SIG-M5 (cell line): Measurements from ENCODE around the gene FAM177B.
"Not testable (repeated sequence)": the region's sequence is repeated elsewhere in the genome, so short reads cannot be mapped to it uniquely, and the experiment has no call there.

Experiments
- DNase-seq: peaks from one replicate; lab custom pipeline; 2025; lab: John Stamatoyannopoulos, UW

Gene FAM177B

DNA sequence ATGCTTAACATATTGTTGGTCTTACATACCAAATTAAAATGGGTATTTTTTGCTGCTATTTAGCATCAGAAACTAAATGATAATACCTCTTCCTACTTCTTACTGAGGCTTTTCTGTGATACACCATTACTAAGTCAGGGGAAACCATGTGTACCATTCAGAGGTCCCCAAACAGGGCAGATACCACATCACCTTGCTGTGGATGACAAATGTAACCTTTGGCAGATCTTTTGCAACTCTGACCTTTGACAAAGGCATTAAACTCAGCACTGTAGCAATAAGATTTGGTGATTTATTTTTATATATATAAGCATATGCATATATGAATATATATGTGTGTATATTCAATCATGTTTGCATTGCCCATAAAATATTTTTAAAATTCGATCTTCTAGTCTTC is 2.9 kb downstream of the FAM177B start:
- no peak for DNase-seq

DNA sequence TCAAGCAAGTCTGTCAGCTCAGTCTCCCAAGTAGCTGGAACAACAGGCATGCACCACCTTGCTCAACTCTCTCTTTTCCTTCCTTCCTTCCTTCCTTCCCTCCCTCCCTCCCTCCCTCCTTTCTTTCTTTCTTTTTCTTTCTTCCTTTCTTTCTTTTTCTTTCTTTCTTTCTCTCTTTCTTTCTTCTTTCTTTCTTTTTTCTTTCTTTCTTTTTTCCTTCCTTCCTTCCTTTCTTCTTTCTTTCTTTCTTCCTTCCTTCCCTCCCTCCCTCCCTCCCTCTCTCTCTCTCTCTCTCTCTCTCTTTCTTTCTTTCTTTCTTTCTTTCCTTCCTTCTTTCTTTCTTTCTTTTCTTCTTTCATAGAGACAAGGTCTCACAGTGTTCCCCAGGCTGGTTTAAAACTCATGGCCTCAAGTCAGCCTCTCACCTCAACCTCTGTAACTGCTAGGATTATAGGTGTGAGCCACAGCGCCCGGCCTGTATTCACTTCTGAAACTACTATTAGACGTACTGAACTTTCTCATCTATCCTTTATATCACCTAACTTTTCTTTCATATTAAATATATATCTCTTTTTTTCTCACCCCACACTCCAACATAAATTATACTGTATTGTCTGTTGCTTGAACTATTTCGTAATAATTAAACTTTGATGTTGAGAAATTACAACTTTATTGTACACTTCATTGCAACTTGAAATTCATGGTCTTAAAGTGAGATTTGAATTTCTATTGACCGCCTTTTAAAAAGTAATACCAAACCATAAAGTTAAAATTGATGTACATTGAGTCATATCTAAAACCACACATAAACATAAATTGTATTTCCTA is 4.8 kb downstream of the FAM177B start:
- DNase-seq = not testable (repeated sequence)

- DNase-seq = no peak
Observed at GRCh38 chr1:222749927-222750326, 12.9 kb downstream of the FAM177B start.

- no peak for DNase-seq
Observed at GRCh38 chr1:222750651-222751050, 13.6 kb downstream of the FAM177B start.

- DNase-seq = no peak
Observed at GRCh38 chr1:222751255-222751654, 14.3 kb downstream of the FAM177B start.

- DNase-seq = no peak
Observed at GRCh38 chr1:222754366-222755139, 17.6 kb downstream of the FAM177B start.

DNA sequence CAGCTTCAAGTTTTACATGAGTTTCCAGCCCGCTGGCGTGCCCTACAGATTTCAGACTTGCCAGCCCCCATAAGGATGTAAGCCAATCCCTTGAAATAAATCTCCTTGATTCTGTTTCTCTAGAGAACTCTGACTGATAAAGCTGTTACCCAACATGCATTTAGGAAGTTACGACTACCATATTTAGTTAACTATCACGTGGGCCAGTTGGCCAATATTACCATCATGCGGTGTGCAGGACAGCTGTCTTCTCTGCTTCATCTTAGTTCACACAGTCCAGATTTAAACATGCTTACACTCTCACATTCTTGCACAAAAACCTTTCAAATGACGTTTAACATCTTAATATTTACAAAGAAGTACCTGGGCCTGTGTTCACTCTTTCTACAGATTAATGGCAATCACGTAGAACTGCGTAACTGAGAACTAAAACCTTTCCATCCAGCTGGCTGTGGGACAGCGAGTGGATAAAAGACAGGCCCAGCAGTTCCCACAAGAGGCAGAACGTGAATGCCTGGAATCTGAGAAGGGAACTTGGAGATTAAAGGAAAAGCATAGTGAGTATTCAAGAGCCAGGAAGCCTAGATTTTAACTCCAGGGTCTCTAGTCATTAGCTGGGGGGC is 20.8 kb downstream of the FAM177B start:
- DNase-seq = no peak

GRCh38 chr1:222759451-222760035 is 22.5 kb downstream of the FAM177B start:
- DNase-seq = no peak

GRCh38 chr1:222761083-222761482 is 24.1 kb downstream of the FAM177B start:
- no peak for DNase-seq

DNA sequence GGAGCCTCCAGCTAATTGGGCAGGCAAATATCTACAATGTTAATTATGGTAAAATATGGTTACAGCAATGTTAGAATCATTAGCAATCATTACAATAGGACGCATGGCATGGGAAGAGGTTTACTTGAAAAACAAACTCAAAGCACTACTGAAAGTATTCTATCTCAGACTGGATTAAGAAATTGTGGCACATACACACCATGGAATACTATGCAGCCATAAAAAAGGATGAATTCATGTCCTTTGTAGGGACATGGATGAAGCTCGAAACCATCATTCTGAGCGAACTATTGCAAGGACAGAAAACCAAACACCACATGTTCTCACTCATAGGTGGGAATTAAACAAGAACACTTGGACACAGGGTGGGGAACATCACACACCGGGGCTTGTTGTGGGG is 25.2 kb downstream of the FAM177B start:
- not testable (repeated sequence) for DNase-seq

DNA sequence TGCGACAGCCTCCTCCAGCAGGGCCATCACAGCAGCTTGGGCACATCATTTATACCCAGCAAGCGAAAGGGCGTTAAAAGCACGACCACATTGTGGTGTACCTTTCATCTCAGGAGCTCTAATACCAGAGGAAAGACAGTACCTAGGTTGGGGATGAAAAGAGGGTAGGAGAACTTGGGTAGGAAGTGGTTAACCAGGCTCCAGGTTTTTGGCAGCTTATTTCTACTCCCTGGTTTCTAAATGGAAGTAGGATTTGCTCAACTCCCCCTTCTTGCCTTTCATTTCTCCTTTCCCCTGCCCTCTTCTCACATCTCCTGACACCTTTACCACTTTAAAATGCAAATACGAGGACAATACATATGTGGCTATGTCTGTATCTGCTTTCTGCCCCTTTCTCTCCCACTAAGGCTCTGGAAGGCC is 30.2 kb downstream of the FAM177B start:
- no peak for DNase-seq

DNA sequence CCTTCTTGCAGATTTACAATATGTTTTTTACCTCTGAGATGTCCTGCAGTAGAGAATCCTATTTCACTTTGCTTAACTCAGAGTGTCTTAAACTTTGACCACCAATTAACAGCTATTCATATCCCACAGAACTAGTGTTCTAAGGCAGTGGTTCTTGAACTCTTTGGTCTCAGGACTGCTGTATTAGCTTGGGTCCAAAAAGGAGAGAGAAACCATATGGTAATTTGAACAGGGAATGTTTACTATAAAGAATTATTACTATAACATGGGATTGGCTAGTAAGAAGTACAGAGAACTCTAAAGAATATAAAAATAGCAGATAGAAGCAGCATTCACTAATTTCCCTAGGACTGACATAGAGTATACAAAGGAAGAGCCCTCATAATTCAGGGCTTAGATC is 31.6 kb downstream of the FAM177B start:
- no peak for DNase-seq

DNA sequence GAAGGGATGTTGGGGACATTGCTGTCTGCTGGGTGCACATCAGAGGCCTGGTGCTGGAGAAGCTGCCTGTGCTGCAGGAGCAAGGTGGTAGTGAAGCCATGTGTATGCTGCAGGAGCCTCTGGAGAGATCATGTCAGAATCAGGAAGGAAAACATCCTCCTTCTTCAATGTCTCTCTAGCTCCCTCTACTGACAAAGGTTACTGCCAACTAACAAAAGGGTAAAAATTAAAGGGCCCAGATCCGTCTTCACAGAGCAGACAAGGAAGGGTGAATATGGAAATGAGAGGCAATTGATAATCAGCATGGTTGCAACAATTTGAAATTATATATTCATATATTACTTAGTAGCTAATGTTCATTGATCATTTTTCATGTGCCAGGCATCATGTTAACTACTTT is 32.2 kb downstream of the FAM177B start:
- DNase-seq = no peak

- no peak for DNase-seq
Observed at GRCh38 chr1:222769971-222770620, 33.1 kb downstream of the FAM177B start.

DNA sequence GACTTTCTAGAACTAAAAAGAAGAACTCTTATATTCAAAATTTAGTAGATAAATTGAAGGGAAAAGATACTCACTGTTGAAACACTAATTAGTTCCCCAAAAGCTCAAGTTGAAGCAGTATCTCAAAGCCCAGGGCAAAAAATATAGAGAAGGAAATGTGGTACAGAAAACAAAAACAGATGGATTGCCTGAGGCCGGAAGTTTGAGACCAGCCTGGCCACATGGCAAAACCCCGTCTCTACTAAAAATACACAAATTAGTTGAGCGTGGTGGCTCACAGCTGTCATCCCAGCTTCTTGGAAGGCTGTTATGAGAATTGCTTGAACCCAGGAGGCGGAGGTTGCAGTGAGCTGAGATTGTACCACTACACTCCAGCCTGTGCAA is 36.0 kb downstream of the FAM177B start:
- no peak for DNase-seq

DNA sequence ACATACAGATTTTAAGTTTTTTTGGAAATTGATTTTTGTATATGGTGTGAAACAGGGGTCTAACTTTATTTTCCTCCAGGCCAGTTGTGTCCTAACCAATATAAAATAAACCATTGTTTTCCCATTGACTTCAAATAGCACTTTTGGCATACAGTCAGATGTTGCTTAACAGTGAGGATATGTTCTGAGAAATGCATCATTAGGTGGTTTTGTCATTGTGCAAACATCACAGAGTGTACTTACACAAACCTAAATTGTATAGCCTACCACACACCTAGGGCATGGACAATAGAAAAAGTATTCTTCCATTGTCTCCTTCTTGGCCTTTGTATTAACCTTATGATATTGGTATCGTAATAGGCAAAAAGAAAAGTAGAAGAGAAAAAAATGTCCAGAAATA is 40.5 kb downstream of the FAM177B start:
- no peak for DNase-seq

DNA sequence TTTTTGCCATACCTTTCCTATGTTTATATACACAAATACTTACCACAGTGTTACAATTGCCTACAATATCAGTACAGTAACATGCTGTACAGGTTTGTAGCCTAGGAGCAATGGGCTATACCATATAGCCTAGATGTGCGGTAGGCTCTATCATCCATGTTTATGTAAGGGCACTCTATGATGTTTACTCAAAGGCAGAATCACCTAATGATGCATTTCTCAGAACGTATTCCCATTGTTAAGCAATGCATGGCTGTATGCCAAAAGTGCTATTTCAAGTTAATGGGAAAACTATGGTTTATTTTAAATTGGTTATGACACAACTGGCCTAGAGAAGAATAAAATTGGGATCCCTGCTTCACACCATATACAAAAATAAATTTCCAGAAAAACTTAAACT is 41.0 kb downstream of the FAM177B start:
- DNase-seq = no peak

DNA sequence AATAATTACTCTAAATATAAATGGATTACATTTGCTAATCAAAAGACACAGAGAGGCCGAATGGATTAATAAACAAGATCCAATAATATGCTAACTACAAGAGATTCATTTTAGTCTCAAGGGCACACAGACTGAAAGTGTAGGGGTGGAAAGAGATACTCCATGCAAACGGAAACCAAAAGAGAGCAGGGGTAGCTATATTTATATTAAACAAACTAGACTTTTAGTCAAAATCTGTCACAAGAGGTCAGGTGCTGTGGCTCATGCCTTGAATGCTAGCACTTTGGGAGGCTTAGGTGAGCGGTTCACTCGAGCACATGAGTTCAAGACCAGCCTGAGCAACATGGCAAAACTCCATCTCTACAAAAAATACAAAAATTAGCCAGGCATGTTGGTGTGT is 44.2 kb downstream of the FAM177B start:
- DNase-seq = no peak

- DNase-seq = no peak
Observed at GRCh38 chr1:222783051-222783450, 46.0 kb downstream of the FAM177B start.

DNA sequence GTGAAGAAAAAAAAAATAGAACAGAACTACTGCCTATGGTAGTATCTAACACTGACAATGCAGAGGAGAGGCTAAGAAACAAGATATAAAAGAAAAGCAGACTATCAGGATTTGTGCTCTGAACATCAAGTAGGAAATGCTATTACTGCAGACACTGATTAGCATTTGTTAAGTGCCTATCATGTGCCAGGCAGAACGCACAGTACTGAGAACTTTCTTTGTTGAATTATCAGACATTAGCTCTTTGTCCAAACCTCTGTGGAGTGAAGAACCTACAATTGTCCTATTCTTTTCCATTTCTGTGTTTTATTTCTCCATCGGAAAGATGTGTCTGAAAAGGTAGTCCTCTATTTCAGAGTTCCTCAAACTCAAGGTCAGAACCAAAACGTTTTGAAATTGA is 47.4 kb downstream of the FAM177B start:
- no peak for DNase-seq

DNA sequence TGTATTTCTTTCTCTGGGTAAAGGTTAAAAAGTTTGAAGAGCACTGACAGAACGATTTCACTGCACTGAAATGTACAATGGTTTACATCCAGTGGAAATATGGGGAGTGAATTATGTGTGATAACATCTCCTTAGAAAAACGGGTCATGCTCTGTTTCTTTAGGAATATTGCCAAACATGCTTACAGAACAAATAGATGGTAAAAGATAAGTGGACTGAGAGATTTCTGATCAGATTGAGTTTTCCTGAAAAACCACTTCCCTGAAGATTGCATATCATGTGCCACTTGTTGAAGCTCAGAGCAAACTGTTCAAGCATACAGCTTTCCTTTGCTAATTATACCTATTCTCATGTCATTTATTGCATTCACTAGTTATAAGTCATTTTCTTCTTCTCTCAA is 47.9 kb downstream of the FAM177B start:
- no peak for DNase-seq

DNA sequence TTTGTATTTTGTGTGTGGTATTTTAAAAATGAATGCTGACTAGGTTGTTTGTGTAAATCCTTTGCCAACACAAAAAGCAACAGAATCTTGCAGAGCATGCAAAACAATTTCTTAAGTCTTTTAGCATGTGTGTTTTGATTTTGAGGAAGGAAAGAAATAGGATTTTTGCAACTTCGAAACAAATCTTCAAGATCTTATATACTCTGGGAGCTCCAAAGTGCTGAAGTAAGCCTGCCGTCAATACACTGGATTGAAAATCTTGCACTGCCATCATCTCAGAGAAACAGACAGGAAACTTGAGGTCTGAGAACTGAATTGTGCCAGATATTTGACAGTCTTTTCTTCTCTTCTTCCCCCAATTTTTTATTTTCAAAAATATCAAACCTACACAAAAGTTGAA is 48.5 kb downstream of the FAM177B start:
- no peak for DNase-seq
